LNCaP clone FGC (cell line): ENCODE data around the gene F2.

ENCODE experiments used
- DNase-seq: peaks from one replicate; pipeline ENCODE4 v3.0.0-alpha.2; 2011; ENCODE audit warnings: low read depth
- H3K4me3 ChIP-seq: 2 replicates; pipeline ENCODE4 v1.5.1; 2011; ENCODE audit warnings: mild to moderate bottlenecking, low read depth, low read length, control low read depth
- CTCF ChIP-seq: IDR thresholded peaks from 2 replicates; pipeline ENCODE4 v1.5.1; 2012; ENCODE audit warnings: mild to moderate bottlenecking; ENCODE audit not compliant: control insufficient read depth, insufficient read depth; ENCODE audit errors: extremely low read depth

F2 gene

DNA sequence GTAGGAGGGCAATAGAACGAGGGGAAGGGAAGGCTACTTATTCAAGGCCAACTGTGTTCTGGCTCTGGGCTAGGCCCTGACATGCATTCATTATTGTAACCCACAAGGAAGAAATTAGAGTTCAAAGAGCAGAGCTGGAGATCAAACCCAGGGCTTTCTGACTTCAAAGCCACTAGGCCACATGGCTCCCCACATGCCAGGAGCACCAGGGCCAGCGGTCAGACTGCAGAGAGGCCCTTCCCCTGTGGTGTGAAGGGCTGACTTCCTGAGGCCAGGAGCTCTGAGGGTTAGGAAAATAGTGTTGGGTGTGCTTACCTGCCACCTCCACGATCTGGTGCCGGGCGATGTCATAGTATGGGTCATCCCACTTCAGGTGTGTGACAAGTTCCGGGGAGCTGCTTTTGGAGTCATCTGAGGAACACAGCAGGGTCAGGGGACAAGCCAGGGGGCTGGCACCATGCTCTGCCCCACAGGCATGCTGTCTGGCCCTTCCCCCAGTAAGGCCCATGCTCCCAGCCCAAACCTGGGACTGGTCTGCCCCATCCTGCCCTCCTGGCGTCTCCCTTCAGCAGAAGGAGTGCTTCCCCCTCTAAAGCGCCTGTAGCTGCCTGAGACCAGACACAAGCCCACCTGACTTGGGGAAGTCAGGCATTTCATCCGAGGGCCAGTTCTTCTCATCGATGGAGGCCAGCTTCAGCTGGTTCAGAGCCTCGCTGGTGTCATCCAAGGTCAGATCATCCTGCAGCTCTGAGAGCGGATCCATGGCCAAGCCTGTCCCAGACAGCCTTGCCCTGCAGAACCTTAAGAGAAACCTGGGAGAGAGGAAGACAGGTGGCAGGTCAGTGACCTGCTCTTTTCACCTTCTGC lies 23.4 kb upstream of the F2 start:
- no peak for TF ChIP-seq CTCF
- DNase-seq, result no peak
- H3K4me3 ChIP-seq, result no peak overlapping the region

- no peak for TF ChIP-seq CTCF
- no peak overlapping the region for H3K4me3 ChIP-seq
- no peak for DNase-seq
Observed at GRCh38 chr11:46696212-46696558, 22.8 kb upstream of the F2 start.

- no peak for TF ChIP-seq CTCF
- DNase-seq, result no peak
- no peak overlapping the region for H3K4me3 ChIP-seq
Observed at GRCh38 chr11:46697303-46697702, 21.7 kb upstream of the F2 start.

- no peak for TF ChIP-seq CTCF
- no peak for DNase-seq
- H3K4me3 ChIP-seq, result no peak overlapping the region
Observed at GRCh38 chr11:46697723-46698122, 21.3 kb upstream of the F2 start.

GRCh38 chr11:46698597-46698996 lies 20.4 kb upstream of the F2 start:
- TF ChIP-seq CTCF, result no peak
- no peak for DNase-seq
- H3K4me3 ChIP-seq, result no peak overlapping the region

DNA sequence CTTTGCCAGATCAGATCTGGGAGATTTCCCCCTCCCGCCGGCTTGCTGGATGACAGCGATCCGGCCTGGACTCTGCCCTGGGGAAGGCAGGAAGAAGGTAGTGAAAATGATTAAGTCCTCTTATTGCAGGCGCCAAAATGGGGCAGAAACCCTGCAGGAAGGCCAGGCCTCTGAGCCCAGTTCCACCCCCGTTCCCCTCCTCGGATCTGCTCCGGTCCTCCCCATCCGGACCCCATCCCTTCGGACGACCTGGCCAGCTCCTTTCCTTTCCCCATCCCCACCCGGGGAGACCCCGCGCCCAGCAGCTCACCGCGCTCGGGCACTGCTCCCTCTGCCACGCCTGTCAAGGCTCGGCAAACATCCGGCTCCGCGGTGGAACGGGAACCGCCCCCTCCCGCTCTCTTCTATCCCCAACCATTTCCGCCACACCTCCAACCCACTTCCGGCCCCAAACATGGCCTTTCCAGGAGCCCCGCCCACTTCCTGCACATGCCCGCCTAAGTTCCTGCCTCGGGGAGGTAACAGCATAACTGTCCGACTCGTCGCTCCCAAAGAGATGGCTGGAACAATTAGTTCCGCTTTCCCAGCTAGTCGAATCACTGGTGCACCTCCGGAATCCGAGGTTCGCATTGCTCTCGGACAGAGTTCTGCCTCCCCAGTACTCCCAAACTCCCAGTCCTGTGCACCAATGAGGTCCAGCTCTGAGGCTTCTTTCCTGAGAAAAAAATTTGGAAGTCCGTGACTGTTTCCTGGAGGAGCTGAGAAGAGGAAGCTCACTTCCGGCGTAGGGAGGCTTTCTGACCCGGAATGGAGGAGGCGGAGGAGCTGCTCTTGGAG lies 18.6 kb upstream of the F2 start, which contains the start of the genes ARHGAP1 and ZNF408:
Gene ARHGAP1, minus strand, starts transcription at position 379 of the 837 bp plus-strand sequence. CDS start 4,512 bp downstream, outside the sequence.
Gene ZNF408, plus strand, starts transcription at position 791 of the 837 bp plus-strand sequence. Its CDS starts 17 bp downstream, at position 808.
- peak; percentile 97 for DNase-seq

More for the DNA sequence above, 18.6 kb upstream of the F2 start, which contains the start of the genes ARHGAP1 and ZNF408:
- peak within 1 kb of the TSS; percentile 100 for H3K4me3 ChIP-seq
- TF ChIP-seq CTCF, result no peak
